CD4-positive, alpha-beta T cell treated with Interleukin-4 for 4 hours (primary cell): Measurements from ENCODE around the gene GALP.
"Not testable (repeated sequence)": the region's sequence is repeated elsewhere in the genome, so short reads cannot be mapped to it uniquely, and the experiment has no call there.

Experiments used
- DNase-seq: peaks from one replicate; pipeline ENCODE4 v3.0.0-alpha.2; 2020

Gene GALP

DNA sequence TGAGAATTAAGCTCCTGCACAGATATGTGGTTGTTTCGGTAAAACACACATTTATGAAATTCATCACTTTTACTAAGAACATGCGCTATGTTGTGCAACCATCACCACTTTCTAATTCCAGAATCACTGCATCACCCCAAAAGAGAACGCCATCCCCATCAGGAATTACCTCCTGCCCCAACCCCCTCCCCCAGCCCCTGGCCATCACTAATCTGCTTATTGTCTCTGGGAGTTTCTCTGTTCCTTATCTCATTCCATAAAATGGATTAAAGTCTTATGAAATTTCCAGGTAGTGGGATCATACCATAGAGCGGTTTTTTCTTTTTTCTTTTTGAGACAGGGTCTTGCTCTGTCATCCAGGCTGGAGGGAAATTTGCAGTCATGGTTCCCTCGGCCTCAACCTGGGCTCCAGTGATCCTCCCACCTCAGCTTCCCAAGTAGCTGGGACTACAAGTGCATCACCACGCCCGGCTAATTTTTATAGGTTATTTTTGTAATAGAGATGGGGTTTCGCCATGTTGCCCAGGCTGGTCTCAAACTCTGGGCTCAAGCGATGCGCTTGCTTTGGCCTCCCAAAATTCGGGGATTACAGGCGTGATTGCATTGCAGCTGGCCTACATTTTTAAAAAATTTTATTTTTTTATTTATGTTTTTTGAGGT is 18.3 kb downstream of the GALP start:
- DNase-seq = no peak

GRCh38 chr19:56197646-56198045 is 21.8 kb downstream of the GALP start, which contains the start of gene ZSCAN5B:
Gene ZSCAN5B, minus strand, starts transcription at chr19:56197783. Its CDS starts 4,731 bp downstream, at chr19:56193052.
- DNase-seq = not testable (repeated sequence)

DNA sequence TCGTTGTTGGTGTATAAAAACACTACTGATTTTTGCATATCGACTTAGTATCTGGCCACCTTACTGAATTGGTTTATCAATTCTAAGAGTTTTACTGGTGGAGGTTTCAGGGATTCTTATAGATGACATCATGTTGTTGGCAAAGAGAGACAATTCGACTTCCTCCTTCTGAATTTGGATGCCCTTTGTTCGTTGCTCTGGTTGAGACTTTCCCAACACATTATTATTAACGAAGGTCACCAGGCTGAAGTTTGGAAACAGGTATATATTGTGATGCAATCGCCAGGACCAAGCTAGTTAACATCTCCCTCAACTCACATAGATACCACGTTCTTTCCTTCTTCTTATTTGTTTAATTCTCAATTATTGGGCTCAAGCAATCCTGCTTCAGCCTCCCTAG is 23.9 kb downstream of the GALP start:
- no peak for DNase-seq

GRCh38 chr19:56201973-56202372 is 26.2 kb downstream of the GALP start, which contains the start of gene ZSCAN5C:
Gene ZSCAN5C, plus strand, starts transcription at chr19:56202273. Its CDS starts 3,641 bp downstream, at chr19:56205914.
- no peak for DNase-seq

DNA sequence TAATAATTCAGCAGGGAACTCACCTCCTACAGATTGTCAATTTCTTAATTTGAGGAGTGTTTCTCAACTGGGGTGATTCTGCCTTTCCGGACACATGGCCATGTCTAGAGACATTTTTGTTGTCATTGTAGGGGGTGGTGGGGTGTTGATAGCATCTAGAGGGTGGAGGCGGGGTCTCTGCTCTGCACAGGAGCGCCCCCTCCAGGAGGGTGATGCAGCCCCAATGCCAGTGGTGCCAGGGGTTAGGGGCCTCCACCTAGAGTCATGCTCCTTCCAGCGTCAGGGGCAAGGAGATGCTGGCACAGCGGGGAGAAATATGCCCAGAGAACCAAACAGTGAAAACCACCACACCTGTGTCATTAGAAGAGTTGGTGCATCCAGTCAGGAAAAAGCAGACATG is 31.8 kb downstream of the GALP start:
- DNase-seq = not testable (repeated sequence)

GRCh38 chr19:56209091-56209490 is 33.3 kb downstream of the GALP start:
- DNase-seq = no peak

GRCh38 chr19:56210036-56210435 is 34.2 kb downstream of the GALP start:
- DNase-seq = not testable (repeated sequence)

GRCh38 chr19:56211718-56212117 is 35.9 kb downstream of the GALP start:
- no peak for DNase-seq

GRCh38 chr19:56217039-56217949 is 41.5 kb downstream of the GALP start:
- DNase-seq = no peak

DNA sequence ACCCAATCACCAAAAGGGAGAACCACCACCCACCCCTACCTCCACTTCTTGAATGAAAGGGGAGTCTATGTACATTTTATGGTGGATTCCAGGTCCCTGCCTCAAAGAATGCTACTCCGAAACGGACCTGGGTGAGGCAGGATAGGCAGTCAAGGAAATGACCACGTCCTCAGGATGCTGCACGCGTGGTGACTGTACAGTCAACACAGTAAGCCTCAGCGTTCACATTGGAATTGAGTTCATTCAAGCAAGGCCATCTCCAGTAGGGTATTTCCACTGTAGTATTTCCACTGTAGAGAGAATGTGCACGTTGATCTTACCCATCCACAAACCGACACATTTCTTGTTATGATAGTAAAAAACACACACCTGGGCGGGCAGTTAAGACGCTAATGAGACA is 43.2 kb downstream of the GALP start:
- no peak for DNase-seq

DNA sequence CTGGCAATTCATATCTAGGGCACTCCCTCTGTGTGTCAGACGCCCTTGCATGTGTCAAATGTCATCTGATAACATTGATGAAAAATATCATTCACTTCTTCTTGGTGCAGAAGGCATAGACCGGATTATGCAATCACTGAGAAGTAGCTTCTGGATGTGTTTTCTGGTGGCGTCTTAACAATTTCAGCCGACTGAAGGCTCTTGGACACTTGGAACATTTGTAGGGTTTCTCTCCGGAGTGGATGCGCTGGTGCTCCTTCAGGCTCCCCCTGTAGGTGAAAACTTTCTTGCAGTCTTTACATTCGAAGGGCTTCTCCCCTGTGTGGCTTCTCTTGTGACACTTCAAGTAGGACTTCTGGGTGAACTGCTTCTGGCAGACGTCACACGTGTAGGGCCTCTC is 45.6 kb downstream of the GALP start:
- not testable (repeated sequence) for DNase-seq

- no peak for DNase-seq
These were observed 46.0 kb downstream of the GALP start for GRCh38 chr19:56221851-56222250.

DNA sequence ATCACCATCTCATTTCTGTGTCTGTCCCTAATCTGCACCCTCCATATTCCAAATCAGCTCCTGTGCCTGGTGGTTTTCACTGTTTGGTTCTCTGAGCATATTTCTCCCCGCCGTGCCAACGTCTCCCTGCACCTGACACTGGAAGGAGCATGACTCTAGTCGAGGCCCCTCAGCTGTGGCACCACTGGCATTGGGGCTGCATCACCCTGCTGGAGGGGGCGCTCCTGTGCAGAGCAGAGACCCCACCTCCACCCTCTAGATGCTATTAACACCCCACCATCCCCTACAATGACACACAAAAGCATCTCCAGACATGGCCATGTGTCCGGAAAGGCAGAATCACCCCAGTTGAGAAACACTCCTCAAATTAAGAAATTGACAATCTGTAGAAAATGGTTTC is 47.1 kb downstream of the GALP start:
- no peak for DNase-seq

GRCh38 chr19:56223481-56223880 is 47.7 kb downstream of the GALP start:
- no peak for DNase-seq
